Hematopoietic multipotent progenitor cell treated with erythropoietin and hydrocortisone succinate and interleukin-3 and kit ligand, for 15 days (in vitro differentiated cells): ENCODE results near the gene FEM1B.

Experiments used
- DNase-seq: peaks from one replicate; pipeline ENCODE4 v3.0.0-alpha.2; 2015; ENCODE audit warnings: low spot score

The FEM1B gene

GRCh38 chr15:68309024-68309423 lies 31.5 kb downstream of the FEM1B start:
- DNase-seq = no peak

DNA sequence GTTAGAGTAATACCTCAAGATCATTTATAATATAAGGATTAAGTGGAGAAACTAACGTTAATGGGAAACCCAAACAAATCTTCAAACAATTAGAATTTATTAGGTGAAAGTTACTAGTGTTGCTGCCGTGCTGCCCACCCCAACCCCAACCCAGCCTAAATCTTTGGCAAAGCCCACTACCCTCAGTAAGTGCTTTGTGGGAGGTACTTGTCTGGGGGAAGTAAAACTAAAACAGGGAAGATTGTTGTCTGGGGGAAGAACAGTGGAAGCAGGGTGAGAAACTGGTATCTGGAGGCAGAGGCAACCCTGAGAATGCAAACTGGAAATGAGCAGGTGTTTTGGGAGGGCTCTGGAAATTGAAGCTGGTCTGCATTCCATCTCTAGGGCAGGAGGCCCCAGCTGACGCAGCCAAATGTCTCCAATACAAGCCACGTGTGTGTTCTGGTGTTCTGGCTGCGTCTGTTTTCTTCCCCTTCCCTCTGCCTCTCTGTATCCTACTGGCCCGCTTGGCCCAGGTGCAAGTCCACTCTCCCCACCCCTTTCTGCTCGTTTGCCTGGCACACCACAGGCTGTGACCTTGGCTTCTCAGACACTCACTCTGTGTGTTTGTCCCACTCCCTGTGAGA lies 32.7 kb downstream of the FEM1B start:
- no peak for DNase-seq

DNA sequence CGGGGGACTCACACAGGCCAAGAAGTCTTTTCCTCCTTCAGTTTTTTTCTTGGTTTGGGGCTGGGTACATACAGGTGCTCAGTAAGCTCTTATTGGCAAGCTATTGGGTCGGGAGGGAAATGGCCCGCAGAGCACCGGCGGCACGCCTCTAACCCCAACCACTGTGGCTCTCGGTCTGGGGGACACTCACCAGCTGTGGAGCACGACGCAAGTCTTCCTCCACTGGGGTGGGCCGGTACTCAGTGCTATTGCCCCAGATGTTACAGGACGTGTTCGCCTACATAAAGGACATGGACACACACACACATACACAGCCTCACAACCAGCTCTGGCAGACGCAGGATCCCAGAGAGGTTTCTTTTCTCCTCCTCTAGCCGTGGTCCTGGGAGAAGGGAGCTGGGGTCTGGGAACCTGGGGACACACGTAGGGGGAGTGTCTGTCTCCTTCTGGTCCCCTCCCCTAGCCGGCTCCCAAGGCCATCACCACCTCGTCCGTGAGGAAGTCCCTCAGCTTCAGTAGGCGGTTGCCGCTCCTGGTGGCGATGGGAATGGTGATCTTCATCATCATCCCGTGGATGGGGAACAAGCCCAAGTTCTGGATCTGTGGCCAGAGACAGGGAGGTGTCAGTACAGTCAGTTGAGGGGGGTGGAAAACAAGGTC lies 33.4 kb downstream of the FEM1B start:
- DNase-seq = no peak

DNA sequence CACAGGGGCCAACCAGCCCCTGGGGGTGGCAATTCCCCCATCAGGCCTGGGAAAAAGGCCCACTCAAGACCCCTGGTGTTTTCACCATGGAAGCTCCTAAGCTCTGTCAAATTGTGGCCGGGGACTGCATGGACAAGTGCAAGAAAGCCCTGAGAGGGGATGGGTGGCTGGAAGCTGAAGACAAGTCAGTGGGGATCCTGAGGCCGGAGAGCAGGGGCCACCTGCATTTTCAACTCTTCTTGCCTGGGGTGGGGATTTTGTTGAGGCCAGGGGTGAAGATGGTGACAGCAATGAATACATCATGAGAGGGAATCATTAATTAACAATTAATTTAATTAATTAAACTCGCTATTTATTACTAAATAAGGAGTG lies 33.9 kb downstream of the FEM1B start:
- no peak for DNase-seq

GRCh38 chr15:68311859-68312557 lies 34.5 kb downstream of the FEM1B start:
- DNase-seq = no peak

GRCh38 chr15:68312701-68313204 lies 35.2 kb downstream of the FEM1B start:
- DNase-seq = no peak

- DNase-seq = no peak
Observed at GRCh38 chr15:68313501-68314410, 36.2 kb downstream of the FEM1B start.

DNA sequence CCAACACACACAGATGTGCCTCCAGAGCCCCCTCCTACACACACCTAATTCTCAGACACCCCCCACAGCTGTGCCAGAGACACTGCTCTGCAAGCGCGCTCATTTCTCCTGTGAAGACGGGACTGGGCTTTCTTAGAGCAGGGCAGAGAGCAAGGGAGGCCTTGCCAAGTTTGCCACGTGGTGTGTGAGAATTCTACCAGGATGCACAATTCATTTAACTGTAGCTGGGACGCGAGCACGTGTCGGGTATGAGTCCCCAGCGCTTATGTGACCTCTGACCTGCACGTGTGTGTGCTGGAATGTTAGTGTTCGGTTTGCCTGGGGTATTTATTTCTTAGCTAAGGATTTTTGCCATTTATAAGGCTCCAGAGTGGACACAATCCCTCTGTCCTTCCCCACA lies 37.0 kb downstream of the FEM1B start:
- no peak for DNase-seq

DNA sequence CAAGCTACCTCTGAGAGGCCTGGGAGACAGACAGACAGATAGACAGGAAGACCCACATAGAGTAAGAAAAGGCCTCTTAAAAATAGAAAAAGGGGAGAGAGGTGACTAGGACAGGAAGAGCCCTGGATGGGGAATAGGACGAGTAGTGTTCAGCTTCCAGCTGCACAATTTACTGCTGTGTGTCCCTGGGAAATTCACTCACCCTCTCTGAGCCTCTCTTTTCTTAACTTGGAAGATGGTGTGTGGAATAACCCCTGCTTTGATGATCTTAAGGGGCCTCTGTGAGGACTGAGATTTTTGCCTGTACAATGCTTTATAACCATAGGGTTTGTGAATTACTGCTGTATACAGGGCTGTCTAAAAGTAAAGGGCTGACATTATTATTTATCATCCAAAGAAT lies 37.5 kb downstream of the FEM1B start:
- no peak for DNase-seq

DNA sequence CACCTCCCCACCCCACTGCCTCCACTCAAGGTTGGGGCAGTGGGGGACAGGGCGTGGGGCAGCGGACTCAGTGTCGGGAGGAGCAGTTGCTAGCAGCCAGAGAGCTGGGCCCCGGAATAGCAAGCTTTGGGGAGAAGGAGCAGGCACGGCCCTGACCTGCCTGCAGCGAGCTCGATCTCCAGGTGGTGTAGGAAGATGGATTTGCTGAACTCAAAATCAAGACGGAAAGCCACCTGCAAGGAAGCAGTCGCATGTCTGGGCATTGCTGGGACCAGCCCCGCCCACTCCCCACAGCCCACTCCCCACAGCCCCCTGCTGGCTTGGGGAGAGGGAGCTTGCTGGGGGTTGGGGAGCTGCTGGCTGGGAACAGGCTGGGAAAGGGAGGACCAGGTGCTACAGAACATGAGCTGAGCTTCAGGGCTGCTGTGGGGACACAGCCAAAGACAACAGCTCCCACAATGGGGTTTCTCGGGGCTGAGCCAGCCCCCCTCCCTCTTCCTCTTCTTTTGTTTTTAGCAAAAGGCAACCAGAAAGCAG lies 38.0 kb downstream of the FEM1B start:
- no peak for DNase-seq

GRCh38 chr15:68316061-68316804 lies 38.7 kb downstream of the FEM1B start:
- no peak for DNase-seq

DNA sequence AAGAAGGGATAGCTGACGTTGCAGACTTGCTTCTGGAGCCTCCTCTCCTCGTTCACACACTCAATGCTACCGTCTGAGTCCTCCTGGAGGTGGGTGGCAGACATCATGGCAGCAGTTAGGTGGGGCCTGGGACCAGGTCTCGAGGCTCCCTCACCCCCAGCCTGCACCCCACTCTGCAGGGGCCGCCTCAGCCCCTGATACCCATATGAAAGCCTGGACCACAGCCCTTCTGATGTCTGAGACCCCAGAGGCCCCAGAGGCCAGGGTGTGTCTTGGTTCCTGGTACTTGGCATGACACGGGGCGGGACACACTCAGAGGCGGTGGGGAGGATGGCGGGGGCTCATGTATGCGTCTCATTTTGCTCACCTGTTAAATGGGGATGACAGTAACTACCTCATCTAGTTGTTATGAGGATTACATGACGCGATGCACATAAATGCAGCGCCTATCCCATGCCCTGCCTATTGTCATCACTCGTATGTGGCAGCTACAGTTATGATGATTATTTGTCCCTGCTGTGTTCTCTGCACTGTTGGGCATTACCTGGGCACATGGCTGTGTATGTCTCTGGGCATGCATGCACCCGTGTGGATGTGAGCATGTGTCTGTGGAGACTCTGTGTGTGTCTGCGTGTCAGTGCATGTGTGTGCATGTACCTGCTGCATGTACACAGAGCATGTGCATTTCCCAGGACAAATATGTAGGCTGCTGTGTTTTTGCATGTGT lies 39.9 kb downstream of the FEM1B start:
- no peak for DNase-seq

- no peak for DNase-seq
Observed at GRCh38 chr15:68318008-68318835, 40.7 kb downstream of the FEM1B start.

DNA sequence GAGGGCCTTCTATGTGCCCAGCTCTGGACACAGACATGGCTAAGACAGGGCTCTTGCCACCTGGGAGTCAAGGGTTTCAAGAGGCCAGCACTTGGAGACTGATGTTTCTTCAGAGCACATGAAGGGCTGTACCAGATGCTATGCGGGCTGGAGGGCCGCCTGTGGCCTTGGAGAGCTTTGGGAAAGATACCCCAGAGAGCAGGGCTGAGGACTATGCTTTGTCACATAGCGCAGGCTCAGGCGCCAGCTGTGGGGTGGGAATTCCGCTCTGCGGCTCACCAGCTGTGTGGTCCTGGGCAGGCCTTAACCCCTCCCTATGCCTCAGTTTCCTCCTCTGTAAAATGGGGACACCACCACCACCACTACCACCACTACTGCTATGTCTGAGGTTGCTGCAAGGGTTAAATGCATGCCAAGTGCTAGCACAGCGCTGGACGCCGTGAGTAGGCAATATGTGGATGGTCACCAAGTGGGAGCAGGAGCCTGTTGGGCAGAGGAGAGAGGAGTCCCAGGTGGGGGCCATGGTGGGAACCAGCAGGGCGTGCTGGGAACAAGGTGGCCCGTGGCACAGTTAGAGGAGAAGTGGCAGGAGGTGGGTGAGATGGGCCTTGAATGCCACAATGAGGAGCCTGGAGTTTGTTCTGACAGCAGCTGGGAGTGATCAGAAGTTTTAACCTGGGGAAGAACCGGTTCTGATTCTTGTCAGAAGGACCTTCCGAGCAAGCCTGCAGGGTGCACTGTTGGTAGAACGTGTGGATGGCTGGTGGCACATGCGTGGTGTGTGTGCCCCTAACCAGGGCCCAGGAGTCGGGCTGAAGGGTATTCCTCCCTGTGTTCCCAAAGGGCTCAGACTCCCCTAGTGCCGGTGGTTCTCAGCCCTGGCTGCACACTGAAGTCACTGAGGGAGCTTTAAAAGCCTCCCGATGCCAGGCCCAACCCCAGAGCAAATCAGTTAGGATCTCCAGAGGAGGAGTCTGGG lies 41.7 kb downstream of the FEM1B start:
- DNase-seq = no peak

DNA sequence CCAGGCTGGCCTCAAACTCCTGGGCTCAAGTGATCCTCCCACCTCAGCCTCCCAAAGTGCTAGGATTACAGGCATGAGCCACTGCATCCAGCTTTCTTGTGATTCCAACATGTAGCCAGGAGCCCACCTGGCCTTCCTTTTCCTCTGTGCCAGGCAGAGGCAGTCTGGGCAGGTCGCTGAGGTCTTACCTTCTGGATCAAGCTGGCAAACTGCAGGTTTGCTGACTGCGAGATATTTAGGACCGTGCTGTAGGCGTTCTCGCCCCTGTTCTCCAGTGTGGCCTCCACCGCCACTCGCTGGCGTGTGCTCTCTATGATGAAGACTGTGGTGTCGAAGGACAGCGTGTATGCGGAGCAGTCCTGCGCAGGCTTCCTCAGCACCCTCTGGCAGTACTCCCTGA lies 42.5 kb downstream of the FEM1B start:
- no peak for DNase-seq

- no peak for DNase-seq
Observed at GRCh38 chr15:68321229-68321628, 43.7 kb downstream of the FEM1B start.

GRCh38 chr15:68322796-68323195 lies 45.3 kb downstream of the FEM1B start:
- no peak for DNase-seq

DNA sequence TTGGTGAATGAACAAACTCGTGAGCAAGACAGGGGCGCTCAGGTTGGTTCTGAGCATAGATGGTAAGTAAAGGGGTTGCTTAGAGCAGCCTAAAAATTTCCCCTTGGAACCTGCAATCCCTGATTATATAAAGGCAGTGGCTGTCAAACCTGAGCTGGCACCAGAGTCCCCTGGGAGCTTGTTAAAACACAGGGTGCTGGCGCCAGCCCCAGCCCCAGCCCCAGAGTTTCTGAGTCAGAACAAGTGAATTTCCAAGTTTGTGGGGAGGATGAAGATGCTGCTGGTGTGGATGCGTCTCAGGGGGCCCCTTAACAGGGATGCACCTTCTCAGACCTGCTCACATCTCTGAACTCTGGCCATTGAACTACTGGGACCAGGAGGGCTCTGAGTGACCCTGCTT lies 48.2 kb downstream of the FEM1B start:
- DNase-seq = no peak
